NOMO-1 (cell line): ENCODE measurements around the gene TMEM175.
"Not testable (repeated sequence)": the region's sequence is repeated elsewhere in the genome, so short reads cannot be mapped to it uniquely, and the experiment has no call there.

Experiments
- DNase-seq, 2 experiments: peaks; one replicate each; lab custom pipeline; 2025; ENCODE audit not compliant: unreplicated experiment in 2 of 2; lab: John Stamatoyannopoulos, UW

TMEM175 gene

DNA sequence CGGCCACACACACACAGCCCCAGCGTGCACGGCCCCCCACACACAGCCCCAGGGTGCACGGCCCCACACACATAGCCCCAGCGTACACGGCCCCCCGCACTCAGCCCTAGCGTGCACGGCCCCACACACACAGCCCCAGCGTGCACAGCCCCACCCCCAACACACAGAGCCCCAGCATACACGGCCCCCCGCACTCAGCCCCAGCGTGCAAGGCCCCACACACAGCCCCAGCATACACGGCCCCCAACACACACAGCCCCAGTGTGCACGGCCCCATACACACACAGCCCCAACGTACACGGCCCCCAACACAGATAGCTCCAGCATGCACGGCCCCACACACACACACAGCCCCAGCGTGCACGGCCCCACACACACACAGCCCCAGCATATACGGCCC, 17.7 kb upstream of the TMEM175 start:
- no peak for DNase-seq

DNA sequence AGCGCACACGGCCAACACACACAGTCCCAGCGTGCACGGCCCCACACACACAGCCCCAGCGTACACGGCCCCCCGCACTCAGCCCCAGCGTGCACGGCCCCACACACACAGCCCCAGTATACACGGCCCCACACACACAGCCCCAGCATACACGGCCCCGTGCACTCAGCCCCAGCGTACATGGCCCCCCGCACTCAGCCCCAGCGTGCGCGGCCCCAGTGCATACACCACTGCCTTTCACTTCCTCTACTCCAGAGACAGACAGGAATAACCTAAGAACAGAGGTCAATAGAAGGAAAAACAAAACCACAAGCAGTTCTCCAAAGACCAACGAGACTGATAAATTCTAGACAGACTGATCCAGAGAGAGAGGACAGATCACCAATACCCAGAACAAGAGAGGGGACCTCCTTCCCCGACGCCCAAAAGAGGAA, 17.2 kb upstream of the TMEM175 start:
- DNase-seq, result peak; percentile 57 to 67

GRCh38 chr4:915595-915994, 16.7 kb upstream of the TMEM175 start:
- peak; percentile 27 to 74 for DNase-seq

GRCh38 chr4:917466-917865, 14.8 kb upstream of the TMEM175 start:
- no peak for DNase-seq

GRCh38 chr4:917992-918391, 14.3 kb upstream of the TMEM175 start:
- no peak for DNase-seq

- DNase-seq, result not testable (repeated sequence)
Measured at GRCh38 chr4:918591-918990, 13.7 kb upstream of the TMEM175 start.

GRCh38 chr4:919004-919680, 13.1 kb upstream of the TMEM175 start:
- DNase-seq, result not testable (repeated sequence)

- DNase-seq, result no peak
Measured at GRCh38 chr4:921830-922331, 10.4 kb upstream of the TMEM175 start.

GRCh38 chr4:924107-925096, 7.9 kb upstream of the TMEM175 start:
- DNase-seq, result no peak

- no peak for DNase-seq
Measured at GRCh38 chr4:925171-925570, 7.1 kb upstream of the TMEM175 start.

- DNase-seq, result no peak
Measured at GRCh38 chr4:925771-926500, 6.3 kb upstream of the TMEM175 start.

DNA sequence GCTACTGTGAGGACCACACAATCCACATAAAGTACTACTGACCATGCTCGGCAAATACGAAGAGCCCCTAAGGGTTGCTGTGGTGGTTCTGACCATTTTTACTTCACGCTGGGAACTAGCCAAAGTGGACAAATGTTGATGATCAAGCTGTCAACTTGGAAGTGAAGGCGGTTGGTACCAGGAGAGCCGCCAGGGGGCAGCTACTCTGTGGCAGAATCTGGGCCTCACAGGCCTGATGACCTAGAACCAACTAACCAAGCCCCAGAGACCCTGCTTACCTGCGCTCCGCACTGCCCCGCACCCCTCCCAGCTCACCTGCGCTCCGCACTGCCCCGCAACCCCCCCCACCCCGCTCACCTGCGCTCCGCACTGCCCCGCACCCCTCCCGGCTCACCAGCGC, 5.7 kb upstream of the TMEM175 start:
- no peak for DNase-seq

- not testable (repeated sequence) for DNase-seq
Measured at GRCh38 chr4:927566-927965, 4.7 kb upstream of the TMEM175 start.

DNA sequence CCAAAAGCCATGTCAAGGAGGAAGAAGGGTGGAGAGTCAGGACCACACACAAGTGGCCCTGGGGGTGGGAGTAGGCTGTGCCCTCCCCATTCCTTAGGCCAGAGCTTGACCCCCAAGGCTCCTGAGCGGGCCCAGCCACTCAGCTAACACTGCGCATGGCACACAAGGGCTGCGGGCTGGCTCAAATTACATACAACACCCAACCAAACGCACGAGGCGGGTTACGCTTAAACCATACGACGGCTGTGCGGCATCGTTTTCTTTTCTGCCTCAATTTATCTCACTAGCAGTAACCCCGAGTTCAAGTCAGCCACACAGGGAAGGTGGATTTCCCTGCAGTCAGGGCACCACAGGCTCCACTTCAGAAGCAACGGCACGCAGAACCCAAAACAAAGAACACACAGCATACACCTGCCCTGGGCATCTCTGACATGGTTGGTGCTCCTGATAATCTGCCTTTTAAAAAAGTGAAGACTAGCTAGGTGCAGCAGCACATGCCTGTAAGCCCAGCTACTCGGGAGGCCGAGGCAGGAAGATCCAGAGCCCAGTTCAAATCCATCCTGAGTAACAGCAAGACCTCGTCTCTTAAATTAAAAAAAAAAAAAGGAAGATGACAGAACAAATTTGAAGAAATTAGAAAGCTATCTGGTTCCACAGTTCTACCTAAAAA, 3.0 kb upstream of the TMEM175 start:
- no peak for DNase-seq

GRCh38 chr4:930028-930551, 2.2 kb upstream of the TMEM175 start:
- DNase-seq, result peak in 1 of 2 experiments; percentile 2

DNA sequence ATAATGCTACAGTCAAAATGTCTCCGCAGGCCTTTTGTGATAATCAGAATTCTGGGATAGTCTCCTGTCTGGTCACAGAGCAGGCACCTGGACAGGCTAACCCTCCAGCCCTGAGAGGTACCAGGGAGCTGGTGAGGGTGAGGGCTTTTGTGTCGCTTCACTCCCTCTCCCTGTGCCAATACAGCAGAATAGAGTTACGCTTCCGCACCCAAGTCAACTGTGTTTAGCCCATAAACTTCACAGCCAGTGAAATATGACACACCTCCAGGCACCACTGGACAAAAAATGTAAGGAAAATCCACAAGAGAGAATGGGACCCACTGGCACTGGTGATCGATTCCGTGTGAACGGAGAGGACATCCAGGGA, 1.4 kb upstream of the TMEM175 start:
- no peak for DNase-seq

GRCh38 chr4:931194-931959, 883 bp upstream of the TMEM175 start:
- DNase-seq, result peak in 1 of 2 experiments; percentile 21

DNA sequence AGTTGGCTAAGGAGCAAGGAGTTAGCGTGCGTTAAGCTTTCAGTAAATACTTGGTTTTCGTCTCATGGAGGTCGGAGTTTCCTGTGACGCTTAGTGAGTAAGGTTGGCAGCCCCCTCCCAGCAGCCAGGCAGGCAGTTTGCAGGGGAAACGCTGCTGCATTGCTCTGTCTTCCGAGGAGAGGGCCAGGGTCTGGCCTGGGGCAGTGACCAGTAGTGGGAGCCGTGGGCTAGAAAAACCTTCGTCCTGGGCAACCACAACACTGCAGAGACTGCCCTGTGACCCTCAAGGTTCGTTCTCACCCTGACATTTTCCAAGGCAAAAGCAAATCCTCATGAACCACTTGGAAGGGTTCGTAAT, 432 bp downstream of the TMEM175 start:
- no peak for DNase-seq

DNA sequence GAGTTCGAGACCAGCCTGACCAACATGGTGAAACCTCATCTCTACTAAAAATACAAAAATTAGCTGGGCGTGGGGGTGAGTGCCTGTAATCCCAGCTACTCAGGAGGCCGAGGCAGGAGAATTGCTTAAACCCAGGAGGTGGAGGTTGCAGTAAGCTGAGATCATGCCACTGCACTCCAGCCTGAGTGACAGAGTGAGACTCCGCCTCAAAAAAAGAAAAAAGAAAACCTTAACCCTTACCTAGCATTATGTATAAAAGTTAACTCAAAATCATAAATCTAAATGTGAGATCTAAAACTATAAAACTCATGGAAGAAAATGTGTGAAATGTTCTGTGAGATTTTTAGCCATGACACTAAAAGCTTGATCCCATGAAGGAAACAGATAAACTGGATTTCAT, 7.2 kb downstream of the TMEM175 start:
- not testable (repeated sequence) for DNase-seq
